Hematopoietic multipotent progenitor cell treated with erythropoietin and hydrocortisone succinate and interleukin-3 and kit ligand, for 17 days (in vitro differentiated cells): Measurements from ENCODE around the gene KLK15.
A peak's percentile ranks its signal among the peaks of the same experiment; 100 is the strongest.
"Not testable (repeated sequence)": the region's sequence is repeated elsewhere in the genome, so short reads cannot be mapped to it uniquely, and the experiment has no call there.

Experiments
- DNase-seq: peaks from one replicate; pipeline ENCODE4 v3.0.0-alpha.2; 2015; ENCODE audit warnings: low spot score

KLK15 gene

DNA sequence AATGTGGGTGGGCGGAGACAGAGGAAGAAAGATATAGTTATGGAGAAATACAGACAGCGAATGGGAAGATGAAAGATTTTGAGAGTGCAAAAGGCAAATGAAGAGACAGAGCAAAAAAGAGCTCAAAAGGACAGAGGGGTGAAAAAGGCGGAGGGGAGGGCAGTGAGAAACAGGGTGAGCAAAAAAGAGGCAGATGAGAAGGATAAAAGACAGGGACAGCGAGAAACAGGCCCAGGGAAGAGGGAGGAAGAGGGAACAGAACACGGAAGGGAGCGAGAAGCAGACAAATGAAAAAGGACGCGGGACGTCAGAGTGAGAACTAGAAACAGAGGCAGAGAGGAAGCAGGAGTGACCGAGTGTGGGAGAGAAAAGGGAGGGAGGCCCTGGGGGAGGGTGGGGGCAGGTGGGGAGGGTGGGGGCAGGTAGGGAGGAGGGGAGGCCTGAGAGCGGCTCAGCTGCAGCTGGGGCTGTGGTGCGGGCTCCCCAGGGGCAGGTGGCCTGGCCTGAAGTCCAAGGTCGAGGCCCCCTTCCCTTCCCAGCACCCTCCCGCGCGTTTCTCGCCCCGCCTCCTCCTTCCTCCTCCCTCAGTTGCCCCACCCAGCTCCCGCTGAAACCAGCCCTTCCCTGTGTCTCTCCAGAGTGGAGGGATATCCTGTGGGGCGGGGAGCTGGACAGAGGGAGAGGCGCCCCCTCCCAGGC, 12.7 kb downstream of the KLK15 start:
- DNase-seq = no peak

DNA sequence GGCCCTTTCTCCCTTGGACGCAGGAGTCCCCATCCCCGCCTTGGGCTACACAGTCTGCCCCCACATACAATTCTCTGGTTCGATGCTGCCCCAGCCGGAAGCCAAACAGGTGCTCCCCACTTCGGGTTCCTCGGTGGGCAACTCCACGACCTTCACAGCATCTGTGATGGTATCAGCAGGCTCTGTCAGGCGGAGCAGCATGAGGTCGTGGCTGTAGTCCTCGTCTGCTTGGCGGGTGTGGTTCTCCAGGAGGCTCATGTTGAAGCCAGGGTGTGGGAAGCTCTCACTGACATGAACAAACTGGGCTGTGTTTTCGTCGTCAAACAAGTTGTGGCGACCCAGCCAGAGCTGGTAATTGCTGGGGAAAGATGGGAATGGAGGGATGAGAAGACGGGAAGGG, 13.3 kb downstream of the KLK15 start:
- no peak for DNase-seq

GRCh38 chr19:50819636-50820035, 13.7 kb downstream of the KLK15 start:
- no peak for DNase-seq

DNA sequence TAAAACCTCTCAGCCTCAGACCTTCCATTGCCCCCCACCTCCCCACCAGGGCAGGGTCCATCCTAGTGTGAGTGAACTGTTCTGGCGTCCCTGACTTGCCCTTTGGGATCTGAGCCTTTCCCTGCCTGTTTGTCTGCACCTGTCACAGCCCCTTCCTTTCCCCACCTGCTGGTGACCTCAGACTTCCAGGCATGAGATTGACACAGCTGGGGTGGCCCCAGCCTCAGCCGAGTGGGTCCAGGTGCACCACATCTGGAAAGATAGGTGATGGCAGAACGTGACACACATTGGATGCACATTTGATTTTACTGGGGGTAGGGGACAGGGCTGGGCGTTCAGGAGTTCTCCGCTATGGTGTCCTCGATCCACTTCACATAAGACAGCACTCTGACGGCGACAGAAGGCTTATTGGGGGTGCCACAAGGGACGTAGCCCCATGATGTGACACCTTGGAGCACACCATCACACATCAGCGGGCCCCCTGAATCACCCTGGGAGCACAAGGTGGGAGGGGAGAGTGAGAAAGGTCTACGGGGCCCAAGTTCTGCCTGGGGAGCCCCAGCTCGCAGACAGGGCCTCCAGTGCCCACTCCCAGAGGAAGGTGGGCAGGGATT, 14.4 kb downstream of the KLK15 start:
- no peak for DNase-seq

DNA sequence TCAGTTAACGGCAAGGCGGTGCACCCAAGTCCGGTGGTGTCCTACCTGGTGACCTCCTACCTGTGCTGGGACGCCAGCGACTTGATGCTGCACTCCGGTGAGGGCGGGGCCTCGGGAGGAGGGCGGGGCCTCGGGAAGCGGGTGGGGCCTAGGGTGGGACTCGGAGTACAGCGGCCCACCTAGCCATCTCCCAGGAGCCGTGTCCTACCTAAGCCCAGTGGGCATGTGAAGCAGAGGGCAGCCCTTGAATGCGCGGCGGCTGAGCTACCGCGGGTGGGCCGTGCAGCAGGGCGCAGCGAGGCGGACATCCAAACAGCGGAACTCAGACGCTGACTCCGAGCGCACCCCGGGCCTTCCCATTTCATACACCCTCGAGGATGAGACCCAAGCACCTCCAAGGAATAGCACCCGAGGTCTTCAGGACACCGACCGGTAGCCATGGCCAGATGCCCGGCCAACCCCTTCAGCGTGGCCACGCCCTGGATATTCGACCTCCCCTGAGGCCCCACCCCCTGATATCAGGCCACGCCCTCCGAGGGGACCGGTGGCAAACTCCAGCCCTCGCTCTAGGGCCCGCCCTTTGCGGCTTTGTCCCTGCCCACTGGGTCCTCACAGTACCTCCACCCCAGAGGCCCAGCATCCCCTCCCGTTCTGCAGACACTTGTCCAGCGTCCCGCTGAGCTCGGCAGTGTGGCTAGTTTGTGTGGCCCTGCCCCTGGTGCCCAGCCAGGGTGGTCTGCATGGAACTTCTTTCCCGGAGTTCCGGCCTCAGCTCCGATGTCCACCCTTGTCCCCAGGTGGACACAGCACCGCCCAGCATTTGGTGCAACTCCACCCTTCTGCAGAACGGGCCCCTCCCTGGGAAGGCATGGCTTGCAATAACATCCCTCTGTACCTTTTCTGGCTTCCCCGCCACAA, 15.2 kb downstream of the KLK15 start:
- DNase-seq = peak; percentile 46

GRCh38 chr19:50815439-50815838, 17.9 kb downstream of the KLK15 start:
- DNase-seq = no peak

DNA sequence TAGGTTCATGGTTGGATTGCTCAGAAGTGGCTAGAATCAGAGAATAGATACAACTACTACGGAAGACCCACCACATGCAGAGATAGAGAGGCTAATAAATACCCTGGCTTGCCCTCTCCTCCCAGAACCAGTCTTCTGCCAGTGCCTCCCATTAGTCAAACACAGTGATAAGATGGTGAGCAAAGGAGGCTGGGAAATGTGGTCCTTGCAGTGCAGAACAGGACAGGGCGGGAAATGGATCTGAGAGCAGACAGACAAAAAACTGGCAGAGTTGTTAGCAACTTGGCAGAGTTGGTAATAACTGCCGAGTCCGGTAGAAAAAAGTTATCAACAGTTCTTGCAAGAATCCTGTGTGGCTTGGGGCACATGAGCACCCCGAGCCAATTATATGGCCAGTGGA, 18.5 kb downstream of the KLK15 start:
- no peak for DNase-seq

DNA sequence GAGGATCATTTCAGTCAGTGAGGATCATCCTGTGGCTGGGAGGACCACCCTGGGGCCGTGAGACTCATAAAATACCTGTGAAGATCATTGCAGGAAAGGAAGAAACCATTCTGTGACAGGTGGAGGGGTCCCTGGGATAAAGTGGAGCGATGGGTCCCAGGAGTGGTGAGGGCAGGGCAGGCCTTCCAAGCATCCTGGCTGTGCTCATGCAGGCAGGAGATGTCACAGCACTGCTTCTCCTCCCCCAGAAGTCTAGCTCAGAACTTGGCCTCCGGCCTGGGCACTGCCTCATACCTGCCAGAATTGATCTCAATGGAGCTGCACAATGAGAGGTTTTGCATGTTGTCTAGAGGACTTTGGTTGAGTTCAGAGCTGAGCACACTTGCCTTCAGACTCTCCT, 20.9 kb downstream of the KLK15 start:
- no peak for DNase-seq

GRCh38 chr19:50811622-50812238, 21.6 kb downstream of the KLK15 start:
- DNase-seq = not testable (repeated sequence)

- DNase-seq = no peak
Measured at GRCh38 chr19:50808856-50809255, 24.5 kb downstream of the KLK15 start.

GRCh38 chr19:50804420-50805272, 28.7 kb downstream of the KLK15 start:
- peak; percentile 92 for DNase-seq

GRCh38 chr19:50803633-50804419, 29.5 kb downstream of the KLK15 start:
- DNase-seq = peak; percentile 6

DNA sequence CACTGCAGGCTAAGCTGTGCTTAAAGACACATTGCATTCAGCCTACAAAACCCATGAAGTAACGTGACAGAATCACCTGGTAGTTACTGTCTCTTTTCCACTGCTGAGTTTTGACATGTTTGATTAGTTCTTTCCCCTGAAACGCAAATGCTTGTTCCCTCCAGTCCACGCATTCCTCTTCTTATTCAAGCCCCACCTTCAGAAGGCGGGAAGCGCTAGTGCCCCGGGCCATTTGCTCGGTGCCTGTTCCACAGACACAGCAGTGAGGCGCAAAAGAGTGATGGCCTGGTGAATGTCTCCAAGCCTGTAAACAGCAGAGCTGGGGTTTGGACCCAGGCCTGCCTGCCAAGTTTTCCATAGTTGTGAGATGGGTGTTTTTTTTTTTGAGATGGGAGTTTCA, 32.3 kb downstream of the KLK15 start:
- no peak for DNase-seq

- no peak for DNase-seq
Measured at GRCh38 chr19:50799547-50799851, 33.9 kb downstream of the KLK15 start.

DNA sequence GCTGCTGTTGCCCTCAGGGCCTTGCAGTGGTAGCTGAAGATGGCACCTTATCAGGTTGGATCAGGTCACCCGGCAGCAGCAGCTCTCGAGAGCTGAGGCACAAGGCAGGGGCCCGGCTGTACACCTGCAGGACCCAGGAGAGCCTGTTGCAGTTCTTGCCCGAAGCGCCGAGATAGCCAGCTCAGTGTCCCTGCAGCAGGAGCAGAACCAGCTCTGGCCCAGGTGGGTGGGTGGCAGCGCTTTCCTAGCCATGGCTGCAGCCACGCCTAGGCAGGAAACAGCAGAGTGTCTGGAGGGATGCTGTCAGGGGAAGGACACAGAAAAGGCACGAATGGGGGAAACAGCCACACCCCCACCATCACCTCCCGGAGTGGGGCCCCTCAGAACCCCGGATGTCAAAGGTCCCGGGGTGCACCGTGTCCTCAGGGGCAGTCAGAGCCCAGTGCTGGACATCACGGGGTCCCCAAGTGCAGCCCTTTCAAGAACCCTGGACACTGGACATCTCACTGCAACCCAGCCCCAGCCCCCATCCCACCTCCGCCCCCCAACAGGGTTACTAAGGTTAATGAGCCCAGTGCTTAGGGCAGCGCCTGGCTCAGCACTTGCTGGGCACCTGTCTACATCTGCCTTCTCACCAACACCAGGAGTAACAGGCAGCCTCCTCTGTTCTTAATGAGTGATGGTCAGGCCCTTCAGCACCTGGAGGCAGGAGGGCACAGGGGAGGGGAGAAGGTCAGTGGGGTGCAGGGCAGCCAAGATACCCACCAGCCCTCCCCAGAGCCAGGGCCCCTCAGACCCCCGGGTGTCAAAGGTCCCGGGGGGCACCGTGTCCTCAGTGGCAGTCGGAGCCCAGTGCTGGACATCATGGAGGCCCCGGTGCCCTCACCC, 34.5 kb downstream of the KLK15 start:
- no peak for DNase-seq

DNA sequence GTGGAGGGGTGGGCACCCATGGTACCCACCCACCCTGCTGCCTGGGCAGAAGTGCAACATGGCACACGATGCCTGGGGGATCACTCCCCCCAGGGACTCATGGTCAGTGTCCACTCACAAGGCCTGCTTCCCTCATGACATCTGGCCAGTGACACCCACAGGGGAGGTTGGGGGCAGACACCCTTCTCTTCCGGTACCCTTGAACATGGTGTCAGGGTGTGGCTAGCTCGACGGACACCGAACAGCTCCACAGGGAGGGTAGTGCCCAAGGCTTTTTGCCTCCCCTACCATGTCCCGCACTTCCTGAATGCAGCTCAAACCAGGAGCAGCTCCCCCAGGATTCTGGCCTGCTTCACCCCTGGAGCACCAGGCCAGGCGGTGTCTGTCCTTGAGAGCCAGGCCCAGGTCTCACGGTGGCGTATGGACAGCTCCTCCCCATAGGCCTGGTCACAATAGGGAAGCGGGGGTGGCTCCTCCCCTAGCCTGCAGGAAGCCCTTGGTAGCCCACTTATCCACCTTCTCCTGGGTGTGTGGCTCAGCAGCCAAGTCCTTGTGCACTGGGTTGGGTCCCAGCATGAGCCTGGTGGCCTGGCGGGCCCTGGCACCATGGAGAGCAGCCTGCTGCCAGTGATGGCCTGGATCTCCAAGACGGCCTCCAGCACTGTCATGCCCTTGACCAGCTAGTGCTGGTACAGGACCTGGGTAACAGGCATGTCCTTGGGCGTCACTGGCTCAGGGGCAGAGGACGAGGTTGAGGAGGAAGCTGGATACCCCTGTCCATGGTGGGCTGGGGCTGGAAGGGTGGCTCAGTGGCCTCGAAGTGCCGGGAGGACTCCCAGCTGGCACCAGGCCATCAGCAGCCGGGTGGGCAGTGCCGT, 35.4 kb downstream of the KLK15 start:
- no peak for DNase-seq

DNA sequence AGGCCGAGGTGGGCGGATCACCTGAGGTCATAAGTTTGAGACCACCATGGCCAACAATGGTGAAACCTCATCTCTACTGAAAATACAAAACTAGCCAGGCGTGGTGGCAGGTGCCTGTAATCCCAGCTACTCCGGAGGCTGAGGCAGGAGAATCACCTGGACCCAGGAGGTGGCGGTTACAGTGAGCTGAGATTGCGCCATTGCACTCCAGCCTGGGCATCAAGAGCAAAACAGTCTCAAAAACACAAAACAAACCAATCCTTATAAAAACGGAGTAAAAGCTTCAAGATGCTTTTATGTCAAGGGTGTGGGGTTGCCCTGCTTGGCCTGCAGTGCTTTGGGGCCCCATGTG, 36.0 kb downstream of the KLK15 start:
- no peak for DNase-seq

GRCh38 chr19:50796634-50797428, 36.5 kb downstream of the KLK15 start:
- no peak for DNase-seq
